Stimulated activated CD4-positive, alpha-beta T cell treated with anti-CD3 and anti-CD28 coated beads, Interleukin-2, amount 100 ng/mL, for 24 hours (primary cell): ENCODE results near the gene PLCB1.

Experiments
- DNase-seq, 2 donors: peaks; one replicate each; pipeline ENCODE4 v3.0.0-alpha.2; 2020

PLCB1 gene

GRCh38 chr20:8917084-8917483, 785.0 kb downstream of the PLCB1 start:
- no peak for DNase-seq

GRCh38 chr20:8918145-8918544, 786.1 kb downstream of the PLCB1 start:
- no peak for DNase-seq

- DNase-seq = no peak
Observed at GRCh38 chr20:8924539-8924938, 792.5 kb downstream of the PLCB1 start.

GRCh38 chr20:8930726-8931125, 798.7 kb downstream of the PLCB1 start:
- no peak for DNase-seq

GRCh38 chr20:8932192-8933165, 800.4 kb downstream of the PLCB1 start:
- no peak for DNase-seq

GRCh38 chr20:8933381-8933807, 801.3 kb downstream of the PLCB1 start:
- no peak for DNase-seq

- DNase-seq = no peak
Observed at GRCh38 chr20:8934362-8934761, 802.3 kb downstream of the PLCB1 start.
